ENCODE data around the gene USHBP1. TPM values are rescaled to one million over a fixed set of nuclear protein-coding genes. Genes with fewer than 3 reads are reported as not detected.

Gene USHBP1
- total and polyA plus RNA-seq, 2 donors (not counting 1 experiment from before 2014, with no cell fraction given): not detected

DNA sequence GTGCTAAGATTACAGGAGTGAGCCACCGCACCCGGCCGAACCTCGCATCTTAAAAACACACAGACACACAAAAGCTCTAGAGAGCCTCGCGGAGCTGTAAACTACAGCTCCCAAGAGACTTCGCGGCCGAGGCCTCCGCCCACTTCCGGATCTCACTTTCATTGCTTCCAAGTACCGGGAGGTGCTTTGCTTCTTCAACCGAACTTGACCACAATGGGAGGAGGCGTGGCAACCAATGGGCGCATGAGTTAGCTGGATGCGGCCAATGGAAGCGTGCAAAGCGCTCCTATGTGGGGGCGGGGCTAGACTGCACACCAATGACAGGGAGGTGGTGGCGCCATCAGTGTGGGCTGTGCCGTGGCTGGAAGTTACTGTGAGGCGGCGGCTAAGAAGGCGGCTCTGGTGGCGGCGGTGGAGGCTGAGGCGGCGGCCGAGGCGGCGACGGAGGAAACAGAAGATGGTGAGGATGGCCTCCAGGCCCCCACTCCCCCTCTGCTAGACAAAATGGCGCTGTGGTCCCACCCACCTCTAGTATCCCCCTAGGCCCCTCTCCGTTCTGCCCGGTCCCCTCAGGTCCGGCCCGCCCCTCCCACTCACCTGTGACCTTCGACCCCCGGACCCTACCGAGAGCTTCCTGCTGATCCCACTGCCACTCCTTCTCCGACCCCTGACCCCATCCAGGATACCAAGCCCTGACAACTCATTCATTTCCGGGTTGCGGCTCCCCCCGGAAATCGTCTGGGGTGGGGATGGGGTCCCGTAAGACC, 44.8 kb upstream of the USHBP1 start, which contains the start of gene DDA1:
TSS of gene DDA1 (plus strand) at position 366 of the 767 bp plus-strand sequence. CDS start at position 458, 92 bp downstream.
- Histone ChIP-seq H3K79me2 (ENCODE audit: control insufficient read depth, insufficient read depth, low read length) (peaks cover 38% of the 10 kb centered on the region), H3K4me3 (replicated peaks in 1 of 4; ENCODE audit: control extremely low read depth in 1 of 4, insufficient read depth in 1 of 4, low read depth in 3 of 4, low read length in 4 of 4) (peak within 1 kb of the TSS; percentile 85 to 98 (median 92)), H3K4me1 (ENCODE audit: control insufficient read depth, extremely low read depth, insufficient read depth, low read length) (peaks cover 7% of the 10 kb centered on the region), H3K9me3 (ENCODE audit: control insufficient read depth, insufficient read depth, low read depth, low read length) (no peaks in the 10 kb centered on the region), H3K9ac (ENCODE audit: insufficient read depth, low read length) (peak within 1 kb of the TSS; percentile 78), H3K4me2 (ENCODE audit: extremely low read depth, insufficient read depth, low read length) (peak within 1 kb of the TSS; percentile 92), H3K36me3 (ENCODE audit: control insufficient read depth, insufficient read depth, low read length) (peaks cover 8% of the 10 kb centered on the region), H2AFZ (ENCODE audit: low read length) (no peak within 1 kb of the TSS), H3K27ac (ENCODE audit: insufficient read depth, low read length) (peak within 1 kb of the TSS; percentile 76), H4K20me1 (ENCODE audit: control insufficient read depth, extremely low read depth, insufficient read depth, low read length) (no peaks in the 10 kb centered on the region), H3K27me3 (ENCODE audit: control insufficient read depth, insufficient read depth, low read length) (no peaks in the 10 kb centered on the region)
- TF ChIP-seq EZH2 (IDR thresholded peaks at IDR 0.05; ENCODE audit: low read length, missing control alignments): no peak
- no peak for TF ChIP-seq CTCF (conservative IDR thresholded peaks at IDR 0.05 in 1 of 2, IDR thresholded peaks at IDR 0.05 in 1 of 2; ENCODE audit: low read depth in 1 of 2, low read length in 2 of 2)
- peak; percentile 100 for DNase-seq (ENCODE audit: low read depth in 2 of 2)

DNA sequence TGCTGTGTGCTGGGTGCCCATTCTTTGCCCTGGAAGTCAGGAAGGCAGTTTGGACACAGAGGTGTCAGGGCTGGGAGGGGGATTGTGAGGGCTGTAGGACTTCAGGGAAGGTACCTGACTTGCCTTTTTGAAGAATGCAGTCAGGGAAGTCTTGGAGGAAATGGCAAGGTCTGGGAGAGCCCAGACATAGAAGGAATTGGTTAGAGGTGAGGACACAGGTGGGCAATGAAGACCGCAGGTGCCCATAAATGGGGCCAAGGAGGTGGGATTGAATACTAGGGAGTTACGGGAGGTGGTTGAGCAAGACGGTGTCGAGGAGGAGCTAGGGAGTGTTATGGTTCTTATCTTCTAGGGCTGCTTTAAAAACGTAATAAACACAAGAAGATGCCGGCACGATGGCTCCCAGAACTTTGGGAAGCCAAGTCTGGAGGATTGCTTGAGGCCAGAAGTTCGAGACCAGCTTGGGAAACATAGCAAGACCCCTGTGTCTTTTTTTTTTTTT, 43.4 kb upstream of the USHBP1 start:
- H3K4me3 ChIP-seq (replicated peaks in 1 of 4; ENCODE audit: control extremely low read depth in 1 of 4, insufficient read depth in 1 of 4, low read depth in 3 of 4, low read length in 4 of 4): no peak overlapping the region
- peaks cover 4% of the 10 kb centered on the region for H3K36me3 ChIP-seq (ENCODE audit: control insufficient read depth, insufficient read depth, low read length)
- no peaks in the 10 kb centered on the region for H4K20me1 ChIP-seq (ENCODE audit: control insufficient read depth, extremely low read depth, insufficient read depth, low read length)
- no peak overlapping the region for H3K27ac ChIP-seq (ENCODE audit: insufficient read depth, low read length)
- H3K27me3 ChIP-seq (ENCODE audit: control insufficient read depth, insufficient read depth, low read length): no peaks in the 10 kb centered on the region
- H3K79me2 ChIP-seq (ENCODE audit: control insufficient read depth, insufficient read depth, low read length): peaks cover 35% of the 10 kb centered on the region
- no peak for DNase-seq (ENCODE audit: low read depth in 2 of 2)
- H2AFZ ChIP-seq (ENCODE audit: low read length): no peak overlapping the region
- peaks cover 12% of the 10 kb centered on the region for H3K4me1 ChIP-seq (ENCODE audit: control insufficient read depth, extremely low read depth, insufficient read depth, low read length)
- H3K9ac ChIP-seq (ENCODE audit: insufficient read depth, low read length): no peak overlapping the region
- TF ChIP-seq EZH2 (IDR thresholded peaks at IDR 0.05; ENCODE audit: low read length, missing control alignments): no peak
- no peak for TF ChIP-seq CTCF (conservative IDR thresholded peaks at IDR 0.05 in 1 of 2, IDR thresholded peaks at IDR 0.05 in 1 of 2; ENCODE audit: low read depth in 1 of 2, low read length in 2 of 2)
- no peaks in the 10 kb centered on the region for H3K9me3 ChIP-seq (ENCODE audit: control insufficient read depth, insufficient read depth, low read depth, low read length)
- no peak overlapping the region for H3K4me2 ChIP-seq (ENCODE audit: extremely low read depth, insufficient read depth, low read length)

GRCh38 chr19:17306285-17306714, 41.8 kb upstream of the USHBP1 start:
- TF ChIP-seq EZH2 (IDR thresholded peaks at IDR 0.05; ENCODE audit: low read length, missing control alignments) (no peak), CTCF (conservative IDR thresholded peaks at IDR 0.05 in 1 of 2, IDR thresholded peaks at IDR 0.05 in 1 of 2; ENCODE audit: low read depth in 1 of 2, low read length in 2 of 2) (no peak)
- peak overlapping the region; percentile 62 for H3K27ac ChIP-seq (ENCODE audit: insufficient read depth, low read length)
- peak overlapping the region; percentile 97 for H3K4me2 ChIP-seq (ENCODE audit: extremely low read depth, insufficient read depth, low read length)
- no peaks in the 10 kb centered on the region for H3K36me3 ChIP-seq (ENCODE audit: control insufficient read depth, insufficient read depth, low read length)
- H2AFZ ChIP-seq (ENCODE audit: low read length): peak overlapping the region; percentile 67
- DNase-seq (ENCODE audit: low read depth in 2 of 2): no peak
- H4K20me1 ChIP-seq (ENCODE audit: control insufficient read depth, extremely low read depth, insufficient read depth, low read length): no peaks in the 10 kb centered on the region
- H3K9ac ChIP-seq (ENCODE audit: insufficient read depth, low read length): peak overlapping the region; percentile 81
- H3K27me3 ChIP-seq (ENCODE audit: control insufficient read depth, insufficient read depth, low read length): no peaks in the 10 kb centered on the region
- peaks cover 19% of the 10 kb centered on the region for H3K79me2 ChIP-seq (ENCODE audit: control insufficient read depth, insufficient read depth, low read length)
- no peaks in the 10 kb centered on the region for H3K9me3 ChIP-seq (ENCODE audit: control insufficient read depth, insufficient read depth, low read depth, low read length)
- H3K4me1 ChIP-seq (ENCODE audit: control insufficient read depth, extremely low read depth, insufficient read depth, low read length): peaks cover 10% of the 10 kb centered on the region
- peak overlapping the region; percentile 83 to 90 (median 84) for H3K4me3 ChIP-seq (replicated peaks in 1 of 4; ENCODE audit: control extremely low read depth in 1 of 4, insufficient read depth in 1 of 4, low read depth in 3 of 4, low read length in 4 of 4)

Data from fibroblast of lung (primary cell).